HepG2 (cell line): ENCODE measurements around the gene LYPD4. TPM values are rescaled to one million over a fixed set of nuclear protein-coding genes. Genes with fewer than 3 reads are reported as not detected.

Experiments
- ARHGAP35 ChIP-seq: sonication (generic); formaldehyde crosslinking; IDR thresholded peaks from 2 replicates; pipeline ENCODE4 v1.9.0; 2022; ENCODE audit warnings: mild to moderate bottlenecking, inconsistent platforms, moderate library complexity, missing genetic modification reagents, borderline replicate concordance
- FOXO4 ChIP-seq: sonication (generic); formaldehyde crosslinking; conservative IDR thresholded peaks from 2 replicates; pipeline ENCODE4 v1.8.1; 2023; ENCODE audit warnings: missing genetic modification reagents
- GRHL1 ChIP-seq: sonication (generic); formaldehyde crosslinking; conservative IDR thresholded peaks from 2 replicates; pipeline ENCODE4 v1.8.0; 2022; ENCODE audit warnings: missing genetic modification reagents
- IKZF4 ChIP-seq: sonication (generic); formaldehyde crosslinking; IDR thresholded peaks from 2 replicates; pipeline ENCODE4 v1.5.1; 2020; ENCODE audit warnings: borderline replicate concordance, mild to moderate bottlenecking, low read depth, missing genetic modification reagents; ENCODE audit errors: not compliant biosample characterization
- KDM4B ChIP-seq: sonication (generic); formaldehyde crosslinking; IDR thresholded peaks from 2 replicates; pipeline ENCODE4 v1.4.0; 2020; ENCODE audit warnings: missing genetic modification reagents
- KDM5A ChIP-seq: fragments of 200-600 bp; sonication (generic); IDR thresholded peaks from 2 replicates; pipeline ENCODE4 v1.7.0; 2018; ENCODE audit warnings: antibody characterized with exemption, mild to moderate bottlenecking, low read length, borderline replicate concordance
- MYC ChIP-seq: sonication (generic); formaldehyde crosslinking; IDR thresholded peaks from 2 replicates; pipeline ENCODE4 v1.9.0; 2021; ENCODE audit warnings: missing genetic modification reagents, borderline replicate concordance
- RBFOX2 ChIP-seq: fragments of 200-400 bp; formaldehyde crosslinking; IDR thresholded peaks from 2 replicates; pipeline ENCODE4 v1.6.1; 2017; ENCODE audit warnings: low read depth, mild to moderate bottlenecking, low read length
- REPIN1 ChIP-seq: sonication (generic); formaldehyde crosslinking; IDR thresholded peaks from 2 replicates; pipeline ENCODE4 v1.8.0; 2022; ENCODE audit warnings: missing genetic modification reagents, low read depth, mild to moderate bottlenecking, borderline replicate concordance
- SALL1 ChIP-seq: sonication (generic); formaldehyde crosslinking; IDR thresholded peaks from 2 replicates; pipeline ENCODE4 v1.8.0; 2022; ENCODE audit warnings: mild to moderate bottlenecking, missing genetic modification reagents
- SOX6 ChIP-seq, 2 experiments: fragments of 450-650 bp in 1 of 2; sonication (generic) in 1 of 2; formaldehyde crosslinking in 1 of 2; IDR thresholded peaks; 2 replicates each; pipeline versions ENCODE4 v1.4.0 to v1.6.1; 2017 to 2020; ENCODE audit warnings: antibody characterized with exemption in 1 of 2, mild to moderate bottlenecking in 1 of 2, missing genetic modification reagents in 1 of 2
- YEATS2 ChIP-seq: sonication (generic); formaldehyde crosslinking; IDR thresholded peaks from 2 replicates; pipeline ENCODE4 v1.4.0; 2020; ENCODE audit warnings: missing genetic modification reagents, borderline replicate concordance
- YEATS4 ChIP-seq: sonication (generic); formaldehyde crosslinking; IDR thresholded peaks from 2 replicates; pipeline ENCODE4 v1.4.0; 2020; ENCODE audit warnings: missing genetic modification reagents, borderline replicate concordance
- ZBTB21 ChIP-seq: sonication (generic); formaldehyde crosslinking; IDR thresholded peaks from 2 replicates; pipeline ENCODE4 v1.4.0; 2020; ENCODE audit warnings: missing genetic modification reagents
- ZNF225 ChIP-seq: sonication (generic); formaldehyde crosslinking; IDR thresholded peaks from 2 replicates; pipeline ENCODE4 v1.4.0; 2020; ENCODE audit warnings: mild to moderate bottlenecking, missing genetic modification reagents
- ZNF329 ChIP-seq: sonication (generic); formaldehyde crosslinking; IDR thresholded peaks from 2 replicates; pipeline ENCODE4 v1.9.0; 2021; ENCODE audit warnings: low read depth, mild to moderate bottlenecking, missing genetic modification reagents
- ZNF33B ChIP-seq: sonication (generic); formaldehyde crosslinking; IDR thresholded peaks from 2 replicates; pipeline ENCODE4 v1.5.1; 2020; ENCODE audit warnings: mild to moderate bottlenecking, missing genetic modification reagents
- ZNF44 ChIP-seq: sonication (generic); formaldehyde crosslinking; IDR thresholded peaks from 2 replicates; pipeline ENCODE4 v1.5.1; 2020; ENCODE audit warnings: mild to moderate bottlenecking, missing genetic modification reagents
- ZNF510 ChIP-seq: sonication (generic); formaldehyde crosslinking; IDR thresholded peaks from 2 replicates; pipeline ENCODE4 v1.4.0; 2020; ENCODE audit warnings: low read depth, mild to moderate bottlenecking, missing genetic modification reagents
- ZNF564 ChIP-seq: sonication (generic); formaldehyde crosslinking; IDR thresholded peaks from 2 replicates; pipeline ENCODE4 v1.8.1; 2023; ENCODE audit warnings: mild to moderate bottlenecking, missing genetic modification reagents
- ZNF703 ChIP-seq: sonication (generic); formaldehyde crosslinking; IDR thresholded peaks from 2 replicates; pipeline ENCODE4 v1.5.1; 2020; ENCODE audit warnings: missing genetic modification reagents, mild to moderate bottlenecking, moderate library complexity, borderline replicate concordance
- ZNF724P ChIP-seq: sonication (generic); formaldehyde crosslinking; IDR thresholded peaks from 2 replicates; pipeline ENCODE4 v1.8.0; 2022; ENCODE audit warnings: missing genetic modification reagents, borderline replicate concordance
- ZSCAN22 ChIP-seq: sonication (generic); formaldehyde crosslinking; IDR thresholded peaks from 2 replicates; pipeline ENCODE4 v1.4.0; 2020; ENCODE audit warnings: mild to moderate bottlenecking, missing genetic modification reagents
- polyA plus RNA-seq, 8 experiments: library from polyadenylated mRNA; depleted of rRNA in 3 of 8; stranded (reverse) in 7 of 8; unstranded in 1 of 8; fragments of >200 nt; fragmentation: Illumina TruSeq in 4 of 8; extraction: Trizol in 4 of 8; gene quantifications; 2 replicates each; pipeline versions ENCODE4 v1.2.1 to v1.2.3, GENCODE V29; 2011 to 2016; ENCODE audit warnings: low read depth in 4 of 8, missing spikeins in 1 of 8, mixed read lengths in 1 of 8; ENCODE audit not compliant: insufficient read depth in 1 of 8
- total RNA-seq, 5 experiments: library from RNA; depleted of rRNA; stranded (reverse); fragments of >200 nt; fragmentation: Illumina TruSeq; extraction: Trizol; gene quantifications; 2 replicates each; pipeline ENCODE4 v1.2.3, GENCODE V29; 2016; ENCODE audit warnings: low read depth in 1 of 5

LYPD4 gene
- total and polyA plus RNA-seq, 2 of the 13 experiments (the other 11 are each of a cell fraction or from before 2014, with no cell fraction given): not detected

- TF ChIP-seq ZNF510 (CRISPR knock-in tag): no peak
- TF ChIP-seq ZNF329: peak; percentile 9; the same call in 1 of the 2 replicates
- peak; percentile 56; the same call in 1 of the 2 replicates for TF ChIP-seq ZNF225 (CRISPR knock-in tag)
- TF ChIP-seq YEATS2: peak; percentile 52; the same call in 1 of the 2 replicates
- peak; percentile 64 for TF ChIP-seq RBFOX2
- peak; percentile 52 for TF ChIP-seq SALL1 (CRISPR knock-in tag)
- TF ChIP-seq KDM4B: 0 out of 2 replicates have a peak, but pooled peaks have one; percentile 27
- TF ChIP-seq ARHGAP35 (CRISPR knock-in tag): no peak
- no peak for TF ChIP-seq ZNF724P (CRISPR knock-in tag)
- peak; percentile 24 for TF ChIP-seq IKZF4
- TF ChIP-seq FOXO4 (CRISPR knock-in tag): 0 out of 2 replicates have a peak, but pooled peaks have one; percentile 13
- no peak for TF ChIP-seq YEATS4 (CRISPR knock-in tag)
- TF ChIP-seq GRHL1 (CRISPR knock-in tag): no peak
- no peak for TF ChIP-seq ZBTB21 (CRISPR knock-in tag)
- no peak for TF ChIP-seq ZNF703 (CRISPR knock-in tag)
- no peak for TF ChIP-seq REPIN1 (CRISPR knock-in tag)
- TF ChIP-seq ZNF44 (CRISPR knock-in tag): 0 out of 2 replicates have a peak, but pooled peaks have one; percentile 37
- TF ChIP-seq ZSCAN22 (CRISPR knock-in tag): 0 out of 2 replicates have a peak, but pooled peaks have one; percentile 17
- TF ChIP-seq SOX6 (IDR thresholded peaks at IDR 0.05): no peak
- no peak for TF ChIP-seq SOX6 (CRISPR knock-in tag; IDR thresholded peaks at IDR 0.05)
- TF ChIP-seq ZNF33B: peak; percentile 51; the same call in 1 of the 2 replicates
- TF ChIP-seq ZNF564 (CRISPR knock-in tag): 0 out of 2 replicates have a peak, but pooled peaks have one; percentile 21
- TF ChIP-seq MYC (CRISPR knock-in tag): no peak
- peak; percentile 62; the same call in 1 of the 2 replicates for TF ChIP-seq KDM5A
- TF ChIP-seq, all 625 proteins: peak for 37
Observed at GRCh38 chr19:41860419-41861115, 16.1 kb upstream of the LYPD4 start (continued).
